Immature natural killer cell (primary cell): ENCODE results near the gene PLEKHO2. TPM values are rescaled to one million over a fixed set of nuclear protein-coding genes. Genes with fewer than 3 reads are reported as not detected.

Experiments
- polyA plus RNA-seq, 3 donors: library from polyadenylated mRNA; unstranded; fragments of 300-500 nt; fragmentation: Illumina TruSeq; gene quantifications; one replicate each; pipeline ENCODE4 v1.2.3, GENCODE V29; 2021

PLEKHO2 gene
- polyA plus RNA-seq, 3 donors from 2014 or later, result 37.1 to 104 (median 49.3) TPM

Other genes with a start within 250 kb of the PLEKHO2 start
- 1 to 10 TPM in 2 of 3 donors, under 1 TPM in 1; 0.22 to 2.9 (median 1.2) TPM for gene RBPMS2, start 66.3 kb upstream of the PLEKHO2 start, polyA plus RNA-seq
- 1 to 10 TPM; 1.1 to 2.5 (median 2.1) TPM for gene PIF1, start 16.3 kb upstream of the PLEKHO2 start, polyA plus RNA-seq
- gene ANKDD1A, start 70.0 kb downstream of the PLEKHO2 start, polyA plus RNA-seq, result 1 to 10 TPM; 1.5 to 3.1 (median 2.3) TPM
- 100 to 1,000 TPM; 112 to 198 (median 121) TPM for gene SPG21, start 148.0 kb downstream of the PLEKHO2 start, polyA plus RNA-seq
- gene MTFMT, start 187.7 kb downstream of the PLEKHO2 start, polyA plus RNA-seq, result 10 to 100 TPM; 17.9 to 28.4 (median 18.8) TPM
- not detected for gene SLC51B, start 203.5 kb downstream of the PLEKHO2 start, polyA plus RNA-seq
- not detected for gene RASL12, start 226.1 kb downstream of the PLEKHO2 start, polyA plus RNA-seq
- not detected for gene KBTBD13, start 234.8 kb downstream of the PLEKHO2 start, polyA plus RNA-seq